Bone marrow (tissue), 2 donors: ENCODE data around the gene CALCR.
"Not testable (repeated sequence)": the region's sequence is repeated elsewhere in the genome, so short reads cannot be mapped to it uniquely, and the experiment has no call there.

Experiments
- DNase-seq, 2 donors: peaks; one replicate each; lab custom pipeline; 2025; lab: John Stamatoyannopoulos, UW

The CALCR gene

GRCh38 chr7:93559639-93560491 lies 14.7 kb downstream of the CALCR start:
- DNase-seq = peak in 1 of 2 donors; percentile 44

GRCh38 chr7:93558705-93559614 lies 15.6 kb downstream of the CALCR start:
- DNase-seq = no peak

GRCh38 chr7:93551931-93552330 lies 22.6 kb downstream of the CALCR start:
- no peak for DNase-seq

GRCh38 chr7:93551063-93551895 lies 23.2 kb downstream of the CALCR start:
- DNase-seq = peak in 1 of 2 donors; percentile 2

GRCh38 chr7:93547716-93548115 lies 26.8 kb downstream of the CALCR start:
- no peak for DNase-seq

- no peak for DNase-seq
Observed at GRCh38 chr7:93544691-93545090, 29.8 kb downstream of the CALCR start.

GRCh38 chr7:93538061-93538460 lies 36.5 kb downstream of the CALCR start:
- DNase-seq = no peak

- no peak for DNase-seq
Observed at GRCh38 chr7:93535616-93536015, 38.9 kb downstream of the CALCR start.

- DNase-seq = no peak
Observed at GRCh38 chr7:93530701-93531100, 43.8 kb downstream of the CALCR start.

GRCh38 chr7:93516834-93517233 lies 57.7 kb downstream of the CALCR start:
- no peak for DNase-seq

GRCh38 chr7:93515144-93515543 lies 59.4 kb downstream of the CALCR start:
- no peak for DNase-seq

GRCh38 chr7:93509303-93509702 lies 65.2 kb downstream of the CALCR start:
- no peak for DNase-seq

- DNase-seq = no peak
Observed at GRCh38 chr7:93503088-93503487, 71.4 kb downstream of the CALCR start.

GRCh38 chr7:93491860-93492259 lies 82.7 kb downstream of the CALCR start:
- not testable (repeated sequence) for DNase-seq

- DNase-seq = no peak
Observed at GRCh38 chr7:93476491-93477344, 97.8 kb downstream of the CALCR start.

GRCh38 chr7:93475811-93476210 lies 98.7 kb downstream of the CALCR start:
- no peak for DNase-seq

- no peak for DNase-seq
Observed at GRCh38 chr7:93471456-93471855, 103.1 kb downstream of the CALCR start.

- no peak for DNase-seq
Observed at GRCh38 chr7:93463764-93464163, 110.8 kb downstream of the CALCR start.

- DNase-seq = no peak
Observed at GRCh38 chr7:93461350-93461749, 113.2 kb downstream of the CALCR start.

- DNase-seq = no peak
Observed at GRCh38 chr7:93453262-93453661, 121.3 kb downstream of the CALCR start.

GRCh38 chr7:93448176-93448575 lies 126.3 kb downstream of the CALCR start:
- no peak for DNase-seq
